B cell (primary cell): ENCODE results near the gene GPR176. TPM values are rescaled to one million over a fixed set of nuclear protein-coding genes. Genes with fewer than 3 reads are reported as not detected.

Experiments used
- ATAC-seq: fragments of 200-7000 bp; cut with Tn5 transposase; one replicate; pipeline ENCODE4 v1.10.0; 2021; ENCODE audit warnings: low read depth, mild to moderate bottlenecking, moderate number of reproducible peaks, moderate library complexity
- CTCF ChIA-PET: fragments of 350-600 bp; sonication (Branson Sonifier 250); formaldehyde crosslinking; loops from one replicate; lab custom pipeline; 2021; ENCODE audit warnings: antibody characterized with exemption, inconsistent platforms; lab: Charles Lee
- POLR2A ChIA-PET: fragments of 350-600 bp; sonication (Branson Sonifier 250); formaldehyde crosslinking; loops from one replicate; lab custom pipeline; 2021; ENCODE audit warnings: antibody characterized with exemption; lab: Charles Lee
- DNase-seq: peaks from one replicate; pipeline ENCODE4 v3.0.0; 2013
- H2AFZ ChIP-seq: 2 replicates; pipeline ENCODE4 v1.6.1; 2012; ENCODE audit warnings: mild to moderate bottlenecking, low read depth, low read length; ENCODE audit not compliant: insufficient read depth, poor library complexity, severe bottlenecking
- H3K27ac ChIP-seq, 2 donors: 1 replicate in 1 of 2; 2 replicates in 1 of 2; pipeline ENCODE4 v1.5.1; 2012 to 2013; ENCODE audit warnings: low read length in 2 of 2, mild to moderate bottlenecking in 2 of 2, moderate library complexity in 1 of 2
- H3K27me3 ChIP-seq, 4 experiments: fragments of 200-600 bp in 1 of 4; sonication (generic) in 1 of 4; replicated peaks in 1 of 4; 1 replicate in 2 of 4; 2 replicates in 2 of 4; pipeline versions ENCODE4 v1.6.1 to v1.7.0; 2013 to 2016; ENCODE audit warnings: low read length in 3 of 4, mild to moderate bottlenecking in 2 of 4, mixed read lengths in 1 of 4, moderate library complexity in 1 of 4; ENCODE audit not compliant: insufficient read depth in 4 of 4, control insufficient read depth in 3 of 4; ENCODE audit errors: control extremely low read depth in 1 of 4
- H3K36me3 ChIP-seq, 2 experiments: replicated peaks in 1 of 2; 1 replicate in 1 of 2; 2 replicates in 1 of 2; pipeline versions ENCODE4 v1.6.1 to v1.7.1; 2013; ENCODE audit warnings: low read length in 1 of 2; ENCODE audit not compliant: insufficient read depth in 2 of 2, control insufficient read depth in 1 of 2; ENCODE audit errors: control extremely low read depth in 1 of 2, extremely low read depth in 1 of 2
- H3K4me1 ChIP-seq, 2 donors: fragments of 200-600 bp in 1 of 2; sonication (generic) in 1 of 2; 1 replicate in 1 of 2; 2 replicates in 1 of 2; pipeline versions ENCODE4 v1.5.1 to v1.6.1; 2013 to 2017; ENCODE audit warnings: low read length in 2 of 2; ENCODE audit not compliant: control insufficient read depth in 2 of 2, insufficient read depth in 2 of 2
- H3K4me2 ChIP-seq: replicated peaks from 2 replicates; pipeline ENCODE3; 2012; ENCODE audit warnings: mild to moderate bottlenecking, low read depth, low read length; ENCODE audit not compliant: poor library complexity, severe bottlenecking
- H3K4me3 ChIP-seq, 5 experiments: fragments of 200-600 bp in 1 of 5; sonication (generic) in 1 of 5; 1 replicate in 3 of 5; 2 replicates in 2 of 5; pipeline versions ENCODE4 v1.5.1 to v1.7.0; 2011 to 2016; ENCODE audit warnings: low read length in 4 of 5, mild to moderate bottlenecking in 4 of 5, low read depth in 2 of 5, control low read depth in 1 of 5, moderate library complexity in 1 of 5; ENCODE audit not compliant: insufficient read depth in 1 of 5; ENCODE audit errors: control extremely low read depth in 1 of 5, extremely low read depth in 1 of 5
- H3K79me2 ChIP-seq: fragments of 200-600 bp; sonication (generic); one replicate; pipeline ENCODE4 v1.6.0; 2016; ENCODE audit warnings: low read length; ENCODE audit not compliant: control insufficient read depth, insufficient read depth
- H3K9ac ChIP-seq: fragments of 200-600 bp; sonication (generic); 2 replicates; pipeline ENCODE4 v1.6.1; 2017; ENCODE audit warnings: mild to moderate bottlenecking, low read length, moderate library complexity
- H3K9me3 ChIP-seq, 3 donors: one replicate each; pipeline versions ENCODE4 v1.6.1 to v1.7.1; 2013; ENCODE audit warnings: low read length in 2 of 3; ENCODE audit not compliant: control insufficient read depth in 2 of 3, insufficient read depth in 1 of 3; ENCODE audit errors: control extremely low read depth in 1 of 3
- H4K20me1 ChIP-seq: 2 replicates; pipeline ENCODE4 v1.6.0; 2012; ENCODE audit warnings: mild to moderate bottlenecking, low read length; ENCODE audit not compliant: insufficient read depth, control insufficient read depth, poor library complexity, severe bottlenecking
- H3K27ac Mint-ChIP-seq: one replicate; pipeline ENCODE4 v1.8.0; 2021; ENCODE audit warnings: mixed read lengths
- H3K27me3 Mint-ChIP-seq: one replicate; pipeline ENCODE4 v1.8.0; 2021; ENCODE audit warnings: mixed read lengths
- H3K4me1 Mint-ChIP-seq: one replicate; pipeline ENCODE4 v1.8.0; 2021; ENCODE audit warnings: mixed read lengths
- H3K4me3 Mint-ChIP-seq: one replicate; pipeline ENCODE4 v1.8.0; 2021; ENCODE audit warnings: mixed read lengths
- H3K9me3 Mint-ChIP-seq: one replicate; pipeline ENCODE4 v1.8.0; 2022; ENCODE audit warnings: mixed read lengths; ENCODE audit not compliant: insufficient read depth
- CTCF ChIP-seq: fragments of 200-600 bp; IDR thresholded peaks from one replicate; pipeline ENCODE4 v1.8.0; 2022; ENCODE audit warnings: antibody characterized with exemption, mild to moderate bottlenecking
- EZH2 ChIP-seq: IDR thresholded peaks from 2 replicates; pipeline ENCODE4 v1.6.1; 2012; ENCODE audit warnings: borderline replicate concordance, low read depth, mild to moderate bottlenecking, moderate library complexity, low read length; ENCODE audit not compliant: insufficient read depth, poor library complexity, severe bottlenecking
- WGBS: methylation state at CpG from one replicate; pipeline ENCODE4 v1.1.5; 2013; ENCODE audit warnings: missing lambda C conversion rate; ENCODE audit not compliant: insufficient coverage; 5-methylcytosine and 5-hydroxymethylcytosine counted together
- intact Hi-C: fragments of 100-400 bp; cut with micrococcal nuclease; formaldehyde crosslinking; loops from one replicate; pipeline ENCODE4 v1.10.0; 2022
- polyA plus RNA-seq: library from polyadenylated mRNA; depleted of rRNA; stranded (reverse); fragments of >200 nt; gene quantifications from 2 replicates; pipeline ENCODE4 v1.2.3, GENCODE V29; 2012
- total RNA-seq, 2 donors: library from RNA; stranded (reverse); fragments of 120-200 nt in 1 of 2; gene quantifications; 1 replicate in 1 of 2; 2 replicates in 1 of 2; pipeline versions ENCODE4 v1.2.3 to v1.2.4, GENCODE V29; 2013 to 2022

GPR176 gene
- total and polyA plus RNA-seq, 2 donors (not counting 1 experiment from before 2014, with no cell fraction given) = 0.07 to 0.30 TPM

GRCh38 chr15:39796601-39797000 lies 123.5 kb downstream of the GPR176 start:
- intact Hi-C loops = no loop called here
- Histone ChIP-seq H4K20me1 (no peaks in the 10 kb centered on the region), H3K4me3 (no peak overlapping the region), H3K9ac (no peak overlapping the region), H3K4me2 (no peak overlapping the region), H3K27me3 (peaks cover 0 to 17% (median 6%) of the 10 kb centered on the region in 4 experiments), H3K79me2 (no peaks in the 10 kb centered on the region), H3K27ac (no peak overlapping the region), H3K36me3 (no peaks in the 10 kb centered on the region), H3K9me3 (no peaks in the 10 kb centered on the region), H2AFZ (no peak overlapping the region), H3K4me1 (no peaks in the 10 kb centered on the region)
- H3K27ac Mint-ChIP-seq = no peak overlapping the region
- H3K27me3 Mint-ChIP-seq = peaks cover 44% of the 10 kb centered on the region
- WGBS = 94% methylated on average over 2 of the region's 5 CpGs
- TF ChIP-seq EZH2 (no peak), CTCF (no peak)
- H3K4me1 Mint-ChIP-seq = no peaks in the 10 kb centered on the region
- POLR2A ChIA-PET = no interaction called here
- H3K4me3 Mint-ChIP-seq = no peak overlapping the region
- CTCF ChIA-PET = interaction anchor here (1.0 to 1.4 kb wide), 3 partner anchors 8 to 483 kb away, joined by 3 to 5 read pairs (median 5); no protein-coding TSS in a partner anchor
- DNase-seq (no peak), ATAC-seq (no peak)
- H3K9me3 Mint-ChIP-seq = no peaks in the 10 kb centered on the region

GRCh38 chr15:39795486-39795885 lies 124.6 kb downstream of the GPR176 start:
- Histone ChIP-seq H3K27ac (no peak overlapping the region), H3K27me3 (peaks cover 0 to 12% (median 6%) of the 10 kb centered on the region in 4 experiments), H3K36me3 (no peaks in the 10 kb centered on the region), H3K9me3 (no peaks in the 10 kb centered on the region), H3K79me2 (no peaks in the 10 kb centered on the region), H3K9ac (no peak overlapping the region), H3K4me3 (no peak overlapping the region), H3K4me1 (no peaks in the 10 kb centered on the region), H2AFZ (no peak overlapping the region), H4K20me1 (no peaks in the 10 kb centered on the region), H3K4me2 (no peak overlapping the region)
- Mint-ChIP-seq H3K4me1 (no peaks in the 10 kb centered on the region), H3K27ac (no peak overlapping the region), H3K27me3 (peaks cover 37% of the 10 kb centered on the region), H3K4me3 (no peak overlapping the region), H3K9me3 (no peaks in the 10 kb centered on the region)
- ChIA-PET CTCF (no interaction called here), POLR2A (no interaction called here)
- no peak for DNase-seq
- TF ChIP-seq EZH2 (no peak), CTCF (no peak)
- 85% methylated on average over 2 of the region's 3 CpGs for WGBS
- ATAC-seq = no peak
- intact Hi-C loops = no loop called here
